GM21717 (cell line): Measurements from ENCODE around the gene PEX11A.

ENCODE experiments used
- ATAC-seq: cut with Tn5 transposase; IDR thresholded peaks from one replicate; pipeline ENCODE4 v1.9.1; 2021; ENCODE audit warnings: mild to moderate bottlenecking, moderate library complexity; ENCODE audit not compliant: unreplicated experiment

PEX11A gene

DNA sequence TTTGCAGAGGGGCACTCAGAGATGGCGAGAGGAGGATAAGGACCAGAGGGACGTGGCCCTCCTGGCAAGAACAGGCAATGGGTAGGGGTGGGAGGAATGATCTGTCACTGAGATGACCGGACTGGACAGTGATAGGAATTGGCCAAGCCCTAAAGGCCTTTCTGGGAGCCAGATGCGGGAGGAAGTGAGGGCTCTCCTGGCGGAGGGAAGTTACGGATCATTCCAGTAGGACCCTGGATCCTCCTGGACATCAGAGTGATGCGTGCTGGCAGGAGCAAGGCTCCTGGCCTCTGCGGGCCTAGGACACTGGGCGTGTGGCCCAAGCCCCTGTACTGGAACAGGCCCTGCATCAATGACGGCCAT is 58.7 kb downstream of the PEX11A start:
- ATAC-seq, result no peak
